H9 (cell line): ENCODE data around the gene ZNF132. TPM values are rescaled to one million over a fixed set of nuclear protein-coding genes. Genes with fewer than 3 reads are reported as not detected.

ENCODE experiments used
- DNase-seq: peaks from one replicate; pipeline ENCODE4 v3.0.0-alpha.2; 2017
- H2AFZ ChIP-seq: one replicate; pipeline ENCODE4 v1.6.1; 2013; ENCODE audit warnings: mild to moderate bottlenecking, low read length, control low read depth, moderate library complexity
- H2AK5ac ChIP-seq: 2 replicates; pipeline ENCODE4 v1.6.1; 2013; ENCODE audit warnings: low read length, control low read depth, mixed read lengths; ENCODE audit not compliant: insufficient read length
- H2BK120ac ChIP-seq: one replicate; pipeline ENCODE4 v1.6.1; 2013; ENCODE audit warnings: low read depth, mild to moderate bottlenecking, low read length, control low read depth, inconsistent platforms; ENCODE audit not compliant: poor library complexity, severe bottlenecking
- H2BK12ac ChIP-seq: 2 replicates; pipeline ENCODE4 v1.6.1; 2013; ENCODE audit warnings: low read length, control low read depth, mixed read lengths, low read depth; ENCODE audit not compliant: insufficient read length
- H2BK15ac ChIP-seq: 2 replicates; pipeline ENCODE4 v1.6.1; 2013; ENCODE audit warnings: low read depth, low read length, control low read depth
- H2BK20ac ChIP-seq: one replicate; pipeline ENCODE4 v1.6.1; 2013; ENCODE audit warnings: low read depth, mild to moderate bottlenecking, low read length, control low read depth, inconsistent platforms; ENCODE audit not compliant: poor library complexity, severe bottlenecking
- H2BK5ac ChIP-seq: 2 replicates; pipeline ENCODE4 v1.6.1; 2013; ENCODE audit warnings: low read length, control low read depth, mixed read lengths; ENCODE audit not compliant: insufficient read length
- H3K14ac ChIP-seq: 2 replicates; pipeline ENCODE4 v1.6.1; 2013; ENCODE audit warnings: low read length, control low read depth; ENCODE audit not compliant: insufficient read depth
- H3K18ac ChIP-seq: 2 replicates; pipeline ENCODE4 v1.6.1; 2013; ENCODE audit warnings: low read depth, mild to moderate bottlenecking, mixed read lengths, low read length, control low read depth; ENCODE audit not compliant: insufficient read length
- H3K23ac ChIP-seq: 2 replicates; pipeline ENCODE4 v1.6.1; 2013; ENCODE audit warnings: low read length, control low read depth, mixed read lengths, low read depth; ENCODE audit not compliant: insufficient read length
- H3K23me2 ChIP-seq: 2 replicates; pipeline ENCODE4 v1.6.1; 2013; ENCODE audit warnings: low read depth, mild to moderate bottlenecking, mixed read lengths, low read length, control low read depth; ENCODE audit not compliant: insufficient read length, poor library complexity, severe bottlenecking
- H3K27ac ChIP-seq: 2 replicates; pipeline ENCODE4 v1.5.1; 2013; ENCODE audit warnings: low read length, control low read depth, mixed read lengths, low read depth; ENCODE audit not compliant: insufficient read length
- H3K27me3 ChIP-seq: 2 replicates; pipeline ENCODE4 v1.6.1; 2013; ENCODE audit warnings: low read length, control low read depth, inconsistent platforms; ENCODE audit not compliant: insufficient read depth
- H3K4ac ChIP-seq: 2 replicates; pipeline ENCODE4 v1.6.1; 2013; ENCODE audit warnings: low read depth, mild to moderate bottlenecking, control low read depth, inconsistent platforms, low read length, moderate library complexity
- H3K4me1 ChIP-seq: 2 replicates; pipeline ENCODE4 v1.6.1; 2013; ENCODE audit warnings: low read length, control low read depth, inconsistent platforms; ENCODE audit not compliant: insufficient read depth
- H3K4me2 ChIP-seq: 2 replicates; pipeline ENCODE4 v1.6.1; 2013; ENCODE audit warnings: low read length, control low read depth, mixed read lengths; ENCODE audit not compliant: insufficient read length, insufficient read depth
- H3K56ac ChIP-seq: 2 replicates; pipeline ENCODE4 v1.6.1; 2013; ENCODE audit warnings: low read depth, mild to moderate bottlenecking, mixed read lengths, low read length, control low read depth; ENCODE audit not compliant: insufficient read length
- H3K79me1 ChIP-seq: 2 replicates; pipeline ENCODE4 v1.6.1; 2013; ENCODE audit warnings: low read depth, mild to moderate bottlenecking, moderate library complexity, low read length, control low read depth, inconsistent platforms; ENCODE audit not compliant: insufficient read depth, poor library complexity, severe bottlenecking
- H3K79me2 ChIP-seq: 2 replicates; pipeline ENCODE4 v1.6.1; 2013; ENCODE audit warnings: low read length, control low read depth, inconsistent platforms; ENCODE audit not compliant: insufficient read depth
- H3K9ac ChIP-seq: 2 replicates; pipeline ENCODE4 v1.6.1; 2013; ENCODE audit warnings: low read length, control low read depth, mixed read lengths; ENCODE audit not compliant: insufficient read length; ENCODE audit errors: extremely low read depth
- H3K9me3 ChIP-seq: one replicate; pipeline ENCODE4 v1.6.1; 2013; ENCODE audit warnings: low read depth, low read length, inconsistent platforms; ENCODE audit not compliant: control insufficient read depth
- H3T11ph ChIP-seq: one replicate; pipeline ENCODE4 v1.6.1; 2013; ENCODE audit warnings: mild to moderate bottlenecking, low read length, control low read depth, inconsistent platforms
- H4K20me1 ChIP-seq: one replicate; pipeline ENCODE4 v1.6.1; 2013; ENCODE audit not compliant: control insufficient read depth, insufficient read length, insufficient read depth
- H4K5ac ChIP-seq: 2 replicates; pipeline ENCODE4 v1.6.1; 2013; ENCODE audit warnings: low read depth, mild to moderate bottlenecking, mixed read lengths, low read length, control low read depth; ENCODE audit not compliant: insufficient read length
- H4K8ac ChIP-seq: replicated peaks from 2 replicates; pipeline ENCODE4 v1.6.1; 2013; ENCODE audit warnings: low read length, control low read depth, mixed read lengths, low read depth; ENCODE audit not compliant: insufficient read length
- H4K91ac ChIP-seq: 2 replicates; pipeline ENCODE4 v1.6.1; 2013; ENCODE audit warnings: low read depth, mild to moderate bottlenecking, moderate library complexity, mixed read lengths, low read length, control low read depth; ENCODE audit not compliant: insufficient read length
- H3K27ac Mint-ChIP-seq, 3 experiments: 2 replicates in 2 of 3; 3 replicates in 1 of 3; pipeline ENCODE4 v1.8.0; 2020 to 2021; ENCODE audit warnings: mixed read lengths in 3 of 3, mild to moderate bottlenecking in 1 of 3, moderate library complexity in 1 of 3
- H3K27me3 Mint-ChIP-seq: 2 replicates; pipeline ENCODE4 v1.8.0; 2021; ENCODE audit warnings: low read depth, mild to moderate bottlenecking, moderate library complexity, mixed read lengths
- H3K36me3 Mint-ChIP-seq, 3 experiments: 2 replicates in 2 of 3; 3 replicates in 1 of 3; pipeline ENCODE4 v1.8.0; 2020 to 2021; ENCODE audit warnings: low read depth in 3 of 3, mixed read lengths in 3 of 3; ENCODE audit not compliant: insufficient read depth in 1 of 3
- H3K4me1 Mint-ChIP-seq, 2 experiments: 2 replicates each; pipeline ENCODE4 v1.8.0; 2020; ENCODE audit warnings: mixed read lengths in 2 of 2
- H3K4me3 Mint-ChIP-seq, 2 experiments: 2 replicates in 1 of 2; 3 replicates in 1 of 2; pipeline ENCODE4 v1.8.0; 2020 to 2021; ENCODE audit warnings: mild to moderate bottlenecking in 2 of 2, mixed read lengths in 2 of 2, moderate library complexity in 1 of 2
- H3K9me3 Mint-ChIP-seq, 2 experiments: 2 replicates in 1 of 2; 3 replicates in 1 of 2; pipeline ENCODE4 v1.8.0; 2020; ENCODE audit warnings: mild to moderate bottlenecking in 2 of 2, mixed read lengths in 2 of 2, moderate library complexity in 1 of 2
- WGBS: extraction: QIAGEN DNeasy Blood & Tissue Kit; methylation state at CpG from one replicate; pipeline ENCODE4 v1.1.7; 2013; ENCODE audit warnings: missing lambda C conversion rate, low lambda C conversion rate, mixed read lengths; ENCODE audit not compliant: insufficient read length; ENCODE audit errors: extremely low coverage; 5-methylcytosine and 5-hydroxymethylcytosine counted together
- total RNA-seq: library from RNA; stranded (reverse); gene quantifications from 2 replicates; pipeline ENCODE4 v1.2.1, GENCODE V29; 2021
- TF ChIP-seq, protein P1 (sequence below): fragments of 200-600 bp; sonication (generic); conservative IDR thresholded peaks from 3 replicates; pipeline ENCODE4 v1.8.0; 2021; ENCODE audit warnings: antibody characterized with exemption, mild to moderate bottlenecking

The ZNF132 gene
- total RNA-seq, 1 experiment from 2014 or later, result 0.24 TPM

- no peaks in the 10 kb centered on the region for H3K9me3 Mint-ChIP-seq
- no peaks in the 10 kb centered on the region for H3K4me1 ChIP-seq
- no peak overlapping the region for H2BK120ac ChIP-seq
- no peak overlapping the region for H3K14ac ChIP-seq
- no peak overlapping the region for H3K56ac ChIP-seq
- H3K4me2 ChIP-seq, result no peak overlapping the region
- H3K27me3 ChIP-seq, result no peaks in the 10 kb centered on the region
- H2AFZ ChIP-seq, result no peak overlapping the region
- H2BK15ac ChIP-seq, result no peak overlapping the region
- H3K4me3 Mint-ChIP-seq, result peak overlapping the region in 1 of 2 experiments; percentile 21; a peak in 1 of 5 replicates
- no CpG with 5 or more reads among the region's 7 CpGs for WGBS
- H4K5ac ChIP-seq, result no peak overlapping the region
- no peak overlapping the region for H3K27ac ChIP-seq
- H3K18ac ChIP-seq, result no peak overlapping the region
- H3K36me3 Mint-ChIP-seq, result peaks cover 0 to 7% (median 2%) of the 10 kb centered on the region in 3 experiments; a peak in 3 of 7 replicates
- no peak overlapping the region for H3K23ac ChIP-seq
- peak; percentile 22 for DNase-seq
- TF ChIP-seq, protein P1, sequence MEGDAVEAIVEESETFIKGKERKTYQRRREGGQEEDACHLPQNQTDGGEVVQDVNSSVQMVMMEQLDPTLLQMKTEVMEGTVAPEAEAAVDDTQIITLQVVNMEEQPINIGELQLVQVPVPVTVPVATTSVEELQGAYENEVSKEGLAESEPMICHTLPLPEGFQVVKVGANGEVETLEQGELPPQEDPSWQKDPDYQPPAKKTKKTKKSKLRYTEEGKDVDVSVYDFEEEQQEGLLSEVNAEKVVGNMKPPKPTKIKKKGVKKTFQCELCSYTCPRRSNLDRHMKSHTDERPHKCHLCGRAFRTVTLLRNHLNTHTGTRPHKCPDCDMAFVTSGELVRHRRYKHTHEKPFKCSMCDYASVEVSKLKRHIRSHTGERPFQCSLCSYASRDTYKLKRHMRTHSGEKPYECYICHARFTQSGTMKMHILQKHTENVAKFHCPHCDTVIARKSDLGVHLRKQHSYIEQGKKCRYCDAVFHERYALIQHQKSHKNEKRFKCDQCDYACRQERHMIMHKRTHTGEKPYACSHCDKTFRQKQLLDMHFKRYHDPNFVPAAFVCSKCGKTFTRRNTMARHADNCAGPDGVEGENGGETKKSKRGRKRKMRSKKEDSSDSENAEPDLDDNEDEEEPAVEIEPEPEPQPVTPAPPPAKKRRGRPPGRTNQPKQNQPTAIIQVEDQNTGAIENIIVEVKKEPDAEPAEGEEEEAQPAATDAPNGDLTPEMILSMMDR, result no peak
- H3K79me2 ChIP-seq, result no peaks in the 10 kb centered on the region
- no peak overlapping the region for H3K9ac ChIP-seq
- no peaks in the 10 kb centered on the region for H3K79me1 ChIP-seq
- no peak overlapping the region for H3K27ac Mint-ChIP-seq
- H2BK20ac ChIP-seq, result no peak overlapping the region
- H4K8ac ChIP-seq, result no peak overlapping the region
- H3T11ph ChIP-seq, result no peak overlapping the region
- no peak overlapping the region for H4K91ac ChIP-seq
- no peaks in the 10 kb centered on the region; the same call in 1 of the 2 replicates for H3K27me3 Mint-ChIP-seq
- H3K4ac ChIP-seq, result no peak overlapping the region
- H2BK5ac ChIP-seq, result no peak overlapping the region
- H3K4me1 Mint-ChIP-seq, result peaks cover 9 to 13% of the 10 kb centered on the region in 2 experiments
- no peaks in the 10 kb centered on the region for H3K9me3 ChIP-seq
- no peaks in the 10 kb centered on the region for H4K20me1 ChIP-seq
- no peak overlapping the region for H2AK5ac ChIP-seq
- H3K23me2 ChIP-seq, result peaks cover 7% of the 10 kb centered on the region
- H2BK12ac ChIP-seq, result no peak overlapping the region
These were observed 39.4 kb upstream of the ZNF132 start for GRCh38 chr19:58479303-58479702.
